CD4-positive, alpha-beta memory T cell (primary cell): ENCODE data around the gene ATP10B. TPM values are rescaled to one million over a fixed set of nuclear protein-coding genes. Genes with fewer than 3 reads are reported as not detected.

Experiments
- CTCF ChIA-PET: fragments of 350-600 bp; sonication (Branson Sonifier 250); formaldehyde crosslinking; loops from one replicate; lab custom pipeline; 2021; ENCODE audit warnings: inconsistent platforms; ENCODE audit not compliant: partially characterized antibody; lab: Charles Lee
- POLR2A ChIA-PET: fragments of 350-600 bp; sonication (Branson Sonifier 250); formaldehyde crosslinking; loops from one replicate; lab custom pipeline; 2021; ENCODE audit not compliant: partially characterized antibody; lab: Charles Lee
- DNase-seq, 5 donors: peaks; one replicate each; pipeline versions ENCODE4 v3.0.0 to v3.0.0-alpha.2; 2020 to 2022; ENCODE audit warnings: mixed read lengths in 1 of 5
- H3K27ac ChIP-seq: one replicate; pipeline ENCODE4 v1.7.0; 2013; ENCODE audit warnings: low read depth, low read length
- H3K27me3 ChIP-seq: 2 replicates; pipeline ENCODE4 v1.7.0; 2013; ENCODE audit warnings: mild to moderate bottlenecking, low read length, moderate library complexity; ENCODE audit not compliant: insufficient read depth
- H3K36me3 ChIP-seq: 2 replicates; pipeline ENCODE4 v1.7.0; 2013; ENCODE audit warnings: mild to moderate bottlenecking, low read length, moderate library complexity; ENCODE audit not compliant: insufficient read depth
- H3K4me1 ChIP-seq: 2 replicates; pipeline ENCODE4 v1.7.0; 2013; ENCODE audit warnings: mild to moderate bottlenecking, low read length, moderate library complexity; ENCODE audit not compliant: insufficient read depth
- H3K4me3 ChIP-seq, 2 donors: one replicate each; pipeline ENCODE4 v1.7.0; 2013; ENCODE audit warnings: low read length in 2 of 2, mild to moderate bottlenecking in 1 of 2
- H3K9me3 ChIP-seq, 2 donors: one replicate each; pipeline ENCODE4 v1.7.0; 2013; ENCODE audit warnings: low read length in 2 of 2, control low read depth in 1 of 2; ENCODE audit not compliant: control insufficient read depth in 1 of 2
- H3K27ac Mint-ChIP-seq, 7 donors: one replicate each; pipeline ENCODE4 v1.8.0; 2020 to 2021; ENCODE audit warnings: mixed read lengths in 7 of 7, mild to moderate bottlenecking in 6 of 7, inconsistent platforms in 3 of 7, moderate library complexity in 3 of 7
- H3K27me3 Mint-ChIP-seq, 2 donors: one replicate each; pipeline ENCODE4 v1.8.0; 2020 to 2021; ENCODE audit warnings: mixed read lengths in 2 of 2
- H3K36me3 Mint-ChIP-seq, 2 donors: one replicate each; pipeline ENCODE4 v1.8.0; 2020 to 2021; ENCODE audit warnings: mixed read lengths in 2 of 2, inconsistent platforms in 1 of 2, mild to moderate bottlenecking in 1 of 2
- H3K4me1 Mint-ChIP-seq, 4 donors: one replicate each; pipeline ENCODE4 v1.8.0; 2020 to 2021; ENCODE audit warnings: mixed read lengths in 4 of 4, mild to moderate bottlenecking in 1 of 4
- H3K4me3 Mint-ChIP-seq, 8 donors: one replicate each; pipeline ENCODE4 v1.8.0; 2020 to 2021; ENCODE audit warnings: mixed read lengths in 8 of 8, mild to moderate bottlenecking in 7 of 8, moderate library complexity in 6 of 8, inconsistent platforms in 3 of 8
- H3K9me3 Mint-ChIP-seq, 8 donors: one replicate each; pipeline ENCODE4 v1.8.0; 2020 to 2021; ENCODE audit warnings: mixed read lengths in 8 of 8, mild to moderate bottlenecking in 5 of 8, inconsistent platforms in 3 of 8, moderate library complexity in 1 of 8
- intact Hi-C: fragments of 100-400 bp; cut with micrococcal nuclease; formaldehyde crosslinking; loops from one replicate; pipeline ENCODE4 v1.15.1; 2023
- polyA plus RNA-seq, 2 donors: library from polyadenylated mRNA; unstranded; fragments of 300-500 nt; fragmentation: Illumina TruSeq; gene quantifications; one replicate each; pipeline ENCODE4 v1.2.3, GENCODE V29; 2021
- total RNA-seq, 2 experiments: library from RNA; stranded (reverse); gene quantifications; one replicate each; pipeline ENCODE4 v1.2.3, GENCODE V29; 2021

The ATP10B gene
- total and polyA plus RNA-seq, 4 experiments from 2014 or later, result not detected

GRCh38 chr5:160543395-160543794, 308.6 kb downstream of the ATP10B start:
- Mint-ChIP-seq H3K4me3 (no peak overlapping the region), H3K27ac (no peak overlapping the region), H3K27me3 (peaks cover 0 to 3% of the 10 kb centered on the region in 2 donors), H3K9me3 (peaks cover 0 to 14% (median 7%) of the 10 kb centered on the region in 8 donors), H3K36me3 (no peaks in the 10 kb centered on the region), H3K4me1 (no peaks in the 10 kb centered on the region)
- Histone ChIP-seq H3K9me3 (no peaks in the 10 kb centered on the region), H3K27ac (no peak overlapping the region), H3K4me1 (no peaks in the 10 kb centered on the region), H3K27me3 (no peaks in the 10 kb centered on the region), H3K36me3 (no peaks in the 10 kb centered on the region), H3K4me3 (no peak overlapping the region)
- ChIA-PET CTCF (no interaction called here), POLR2A (no interaction called here)
- no peak for DNase-seq
- intact Hi-C loops, result no loop called here

- intact Hi-C loops, result no loop called here
- H3K27me3 ChIP-seq, result no peaks in the 10 kb centered on the region
- H3K4me3 ChIP-seq, result no peak overlapping the region
- peaks cover 0 to 12% (median 7%) of the 10 kb centered on the region in 8 donors for H3K9me3 Mint-ChIP-seq
- no peaks in the 10 kb centered on the region for H3K9me3 ChIP-seq
- H3K4me1 Mint-ChIP-seq, result no peaks in the 10 kb centered on the region
- no peak overlapping the region for H3K27ac Mint-ChIP-seq
- no peak overlapping the region for H3K27ac ChIP-seq
- no peaks in the 10 kb centered on the region for H3K4me1 ChIP-seq
- H3K4me3 Mint-ChIP-seq, result no peak overlapping the region
- ChIA-PET CTCF (no interaction called here), POLR2A (no interaction called here)
- H3K36me3 Mint-ChIP-seq, result no peaks in the 10 kb centered on the region
- H3K36me3 ChIP-seq, result no peaks in the 10 kb centered on the region
- no peak for DNase-seq
- H3K27me3 Mint-ChIP-seq, result peaks cover 0 to 2% of the 10 kb centered on the region in 2 donors
These were observed 309.2 kb downstream of the ATP10B start for GRCh38 chr5:160542840-160543239.

- Mint-ChIP-seq H3K4me3 (no peak overlapping the region), H3K27ac (no peak overlapping the region), H3K27me3 (peaks cover 0 to 2% of the 10 kb centered on the region in 2 donors), H3K4me1 (no peaks in the 10 kb centered on the region), H3K36me3 (no peaks in the 10 kb centered on the region), H3K9me3 (peaks cover 0 to 12% (median 7%) of the 10 kb centered on the region in 8 donors)
- H3K27ac ChIP-seq, result no peak overlapping the region
- no peaks in the 10 kb centered on the region for H3K36me3 ChIP-seq
- no peak overlapping the region for H3K4me3 ChIP-seq
- no peaks in the 10 kb centered on the region for H3K27me3 ChIP-seq
- no peak for DNase-seq
- ChIA-PET CTCF (no interaction called here), POLR2A (no interaction called here)
- intact Hi-C loops, result no loop called here
- no peaks in the 10 kb centered on the region for H3K4me1 ChIP-seq
- H3K9me3 ChIP-seq, result no peaks in the 10 kb centered on the region
These were observed 309.7 kb downstream of the ATP10B start for GRCh38 chr5:160542281-160542680.

GRCh38 chr5:160539431-160539830, 312.6 kb downstream of the ATP10B start:
- Histone ChIP-seq H3K27me3 (no peaks in the 10 kb centered on the region), H3K4me1 (no peaks in the 10 kb centered on the region), H3K9me3 (no peaks in the 10 kb centered on the region), H3K27ac (no peak overlapping the region), H3K4me3 (no peak overlapping the region), H3K36me3 (no peaks in the 10 kb centered on the region)
- Mint-ChIP-seq H3K4me1 (no peaks in the 10 kb centered on the region), H3K36me3 (no peaks in the 10 kb centered on the region), H3K27ac (no peak overlapping the region), H3K27me3 (no peaks in the 10 kb centered on the region), H3K9me3 (peaks cover 0 to 2% (median 0%) of the 10 kb centered on the region in 8 donors), H3K4me3 (no peak overlapping the region)
- CTCF ChIA-PET, result no interaction called here
- POLR2A ChIA-PET, result no interaction called here
- intact Hi-C loops, result no loop called here
- DNase-seq, result no peak

- no peaks in the 10 kb centered on the region for H3K27me3 Mint-ChIP-seq
These were observed 314.1 kb downstream of the ATP10B start for GRCh38 chr5:160537940-160538339.

GRCh38 chr5:160537116-160537515, 314.9 kb downstream of the ATP10B start:
- intact Hi-C loops, result no loop called here
- POLR2A ChIA-PET, result no interaction called here
- CTCF ChIA-PET, result interaction anchor here (1.2 kb wide), 1 partner anchor 16 kb away, joined by 3 read pairs; no protein-coding TSS in a partner anchor

More at GRCh38 chr5:160537940-160538339, 314.1 kb downstream of the ATP10B start:
- ChIA-PET CTCF (interaction anchor here (1.2 kb wide), 1 partner anchor 17 kb away, joined by 3 read pairs; no protein-coding TSS in a partner anchor), POLR2A (no interaction called here)
- no peaks in the 10 kb centered on the region for H3K27me3 ChIP-seq
- no peak overlapping the region for H3K27ac ChIP-seq
- H3K9me3 ChIP-seq, result no peaks in the 10 kb centered on the region
- no peak overlapping the region for H3K4me3 ChIP-seq
- H3K4me1 Mint-ChIP-seq, result no peaks in the 10 kb centered on the region
- no peak overlapping the region for H3K4me3 Mint-ChIP-seq
- no peaks in the 10 kb centered on the region for H3K4me1 ChIP-seq
- intact Hi-C loops, result no loop called here
- H3K36me3 ChIP-seq, result no peaks in the 10 kb centered on the region
- H3K27ac Mint-ChIP-seq, result no peak overlapping the region
- H3K36me3 Mint-ChIP-seq, result no peaks in the 10 kb centered on the region
- DNase-seq, result no peak
- no peaks in the 10 kb centered on the region for H3K9me3 Mint-ChIP-seq

GRCh38 chr5:160534914-160535313, 317.1 kb downstream of the ATP10B start:
- no peaks in the 10 kb centered on the region for H3K36me3 ChIP-seq
- Mint-ChIP-seq H3K27ac (peak overlapping the region in 1 of 7 donors; percentile 16), H3K4me3 (no peak overlapping the region), H3K36me3 (no peaks in the 10 kb centered on the region), H3K27me3 (no peaks in the 10 kb centered on the region), H3K9me3 (peaks cover 0 to 2% (median 0%) of the 10 kb centered on the region in 8 donors), H3K4me1 (no peaks in the 10 kb centered on the region)
- no peak overlapping the region for H3K4me3 ChIP-seq
- CTCF ChIA-PET, result no interaction called here
- intact Hi-C loops, result no loop called here
- no peaks in the 10 kb centered on the region for H3K27me3 ChIP-seq
- H3K9me3 ChIP-seq, result no peaks in the 10 kb centered on the region
- POLR2A ChIA-PET, result no interaction called here
- no peaks in the 10 kb centered on the region for H3K4me1 ChIP-seq
- no peak for DNase-seq
- no peak overlapping the region for H3K27ac ChIP-seq

More at GRCh38 chr5:160537116-160537515, 314.9 kb downstream of the ATP10B start:
- Histone ChIP-seq H3K9me3 (no peaks in the 10 kb centered on the region), H3K27ac (no peak overlapping the region), H3K27me3 (no peaks in the 10 kb centered on the region), H3K4me1 (no peaks in the 10 kb centered on the region), H3K4me3 (no peak overlapping the region), H3K36me3 (no peaks in the 10 kb centered on the region)
- Mint-ChIP-seq H3K27me3 (no peaks in the 10 kb centered on the region), H3K27ac (no peak overlapping the region), H3K9me3 (no peaks in the 10 kb centered on the region), H3K4me3 (no peak overlapping the region), H3K36me3 (no peaks in the 10 kb centered on the region), H3K4me1 (no peaks in the 10 kb centered on the region)
- no peak for DNase-seq
